ENCODE results near the gene PLCG1. TPM values are rescaled to one million over a fixed set of nuclear protein-coding genes. Genes with fewer than 3 reads are reported as not detected.

PLCG1 gene
- total and polyA plus RNA-seq, 2 of the 8 experiments (the other 6 are each of a cell fraction or from before 2014, with no cell fraction given), result 103 to 154 TPM

DNA sequence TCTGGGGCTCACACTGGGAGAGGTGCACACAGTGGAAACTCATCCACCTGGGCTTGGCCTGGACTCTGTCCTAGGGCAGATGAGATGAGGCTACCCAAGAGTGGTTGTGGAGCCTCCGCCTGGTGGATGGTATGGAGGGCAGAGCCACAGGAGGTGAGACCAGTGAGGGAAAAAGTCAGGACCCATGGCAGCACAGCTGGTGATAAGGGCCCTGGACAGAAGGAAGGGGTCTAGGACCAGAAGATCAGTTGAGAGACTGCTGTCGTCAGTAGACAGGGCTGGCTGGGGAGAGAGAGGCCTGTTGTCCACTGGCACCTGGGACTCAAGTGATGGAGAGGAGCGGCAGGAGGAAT, 29.8 kb downstream of the PLCG1 start:
- Histone ChIP-seq H3K18ac (ENCODE audit: extremely low read depth, low read length) (no peak overlapping the region), H2BK5ac (ENCODE audit: low read depth, low read length) (no peak overlapping the region; the same call in 1 of the 2 replicates), H3K9ac (replicated peaks in 1 of 4; ENCODE audit: extremely low read depth in 1 of 4, low read depth in 3 of 4, low read length in 3 of 4) (no peak overlapping the region), H3K4me1 (replicated peaks in 1 of 4; ENCODE audit: control insufficient read depth in 3 of 4, insufficient read depth in 4 of 4, low read length in 3 of 4) (no peaks in the 10 kb centered on the region; a peak in 1 of 7 replicates), H3K4me3 (ENCODE audit: extremely low read depth in 1 of 4, insufficient read depth in 2 of 4, low read depth in 3 of 4, low read length in 4 of 4) (no peak overlapping the region), H2AFZ (ENCODE audit: low read length) (no peak overlapping the region), H3K14ac (ENCODE audit: insufficient read length) (no peak overlapping the region), H4K91ac (replicated peaks; ENCODE audit: insufficient read length, low read length) (no peak overlapping the region), H3K4ac (replicated peaks; ENCODE audit: insufficient read length, low read depth, low read length) (no peak overlapping the region), H4K8ac (ENCODE audit: extremely low read depth, insufficient read depth, low read length) (no peak overlapping the region), H4K20me1 (replicated peaks in 1 of 2; ENCODE audit: control insufficient read depth in 1 of 2, insufficient read depth in 2 of 2, low read length in 2 of 2) (peaks cover 8 to 16% of the 10 kb centered on the region in 2 experiments), H4K5ac (ENCODE audit: insufficient read length, low read depth, low read length) (no peak overlapping the region), H3K27me3 (replicated peaks in 1 of 4; ENCODE audit: control insufficient read depth in 3 of 4, extremely low read depth in 1 of 4, insufficient read depth in 3 of 4, low read length in 3 of 4) (no peaks in the 10 kb centered on the region), H3K36me3 (ENCODE audit: control insufficient read depth in 2 of 4, insufficient read depth in 4 of 4, low read length in 3 of 4) (peaks cover 60 to 86% (median 83%) of the 10 kb centered on the region in 4 experiments), H2BK120ac (replicated peaks; ENCODE audit: low read depth, low read length) (no peak overlapping the region), H2BK12ac (ENCODE audit: low read depth, low read length) (no peak overlapping the region), H3K79me2 (ENCODE audit: control insufficient read depth in 1 of 2, insufficient read depth in 2 of 2, low read length in 2 of 2) (no peaks in the 10 kb centered on the region; a peak in 1 of 4 replicates), H2BK15ac (ENCODE audit: low read length) (no peak overlapping the region), H3K23ac (ENCODE audit: insufficient read length) (no peak overlapping the region), H3K9me3 (ENCODE audit: insufficient read depth in 2 of 2, low read depth in 1 of 2, low read length in 1 of 2) (no peaks in the 10 kb centered on the region), H3K56ac (replicated peaks; ENCODE audit: insufficient read length, low read depth, low read length) (no peak overlapping the region), H3K4me2 (ENCODE audit: insufficient read depth in 1 of 2, low read depth in 2 of 2, low read length in 2 of 2) (no peak overlapping the region), H3K23me2 (ENCODE audit: low read depth, low read length) (no peaks in the 10 kb centered on the region), H2BK20ac (ENCODE audit: low read length) (no peak overlapping the region), H2AK5ac (ENCODE audit: low read depth, low read length) (no peak overlapping the region), H3K79me1 (ENCODE audit: low read depth, low read length) (no peaks in the 10 kb centered on the region; the same call in 1 of the 2 replicates), H3K27ac (ENCODE audit: low read depth, low read length) (no peak overlapping the region; the same call in 1 of the 2 replicates)
- ChIA-PET CTCF (ENCODE audit: partially characterized antibody) (interaction anchor here (0.6 to 4.8 kb wide), 5 partner anchors 26 to 204 kb away, joined by 3 to 35 read pairs (median 4); partner anchors contain the start of gene LPIN3), POLR2A (ENCODE audit: partially characterized antibody) (interaction anchor here (0.9 to 6.1 kb wide), 4 partner anchors 13 to 32 kb away, joined by 3 to 23 read pairs (median 3); no protein-coding TSS in a partner anchor)
- WGBS, 2 experiments (ENCODE audit: extremely low coverage in 1 of 2, insufficient coverage in 1 of 2, insufficient read length in 1 of 2, insufficient replicate concordance in 2 of 2, low coverage in 1 of 2, low lambda C conversion rate in 2 of 2, missing lambda C conversion rate in 1 of 2), result 90% methylated on average over 3 of the region's 3 CpGs; no CpG with 5 or more reads in 1 of the 2 experiments
- no peak for FAIRE-seq
- DNase-seq (ENCODE audit: low read depth in 1 of 2, low spot score in 2 of 2), result no peak
- TF ChIP-seq JUND (IDR thresholded peaks at IDR 0.05; ENCODE audit: low read length) (no peak), RBBP5 (IDR thresholded peaks at IDR 0.05; ENCODE audit: borderline replicate concordance, low read depth, low read length) (no peak), TAF7 (optimal IDR thresholded peaks at IDR 0.05; ENCODE audit: borderline replicate concordance, low read depth, low read length) (no peak), EGR1 (IDR thresholded peaks at IDR 0.05; ENCODE audit: borderline replicate concordance, low read depth, low read length) (no peak)
